HepG2 (cell line): ENCODE results near the gene DLL4. TPM values are rescaled to one million over a fixed set of nuclear protein-coding genes. Genes with fewer than 3 reads are reported as not detected.

Experiments used
- BCL6 ChIP-seq: IDR thresholded peaks from 2 replicates; pipeline ENCODE4 v1.6.1; 2016; ENCODE audit warnings: missing genetic modification reagents, missing compliant biosample characterization
- CHD4 ChIP-seq: fragments of 200-600 bp; sonication (generic); IDR thresholded peaks from 2 replicates; pipeline ENCODE4 v1.7.0; 2017; ENCODE audit warnings: mild to moderate bottlenecking, low read length, borderline replicate concordance
- FOXA1 ChIP-seq, 2 experiments: fragments of 450-650 bp in 1 of 2; sonication (generic) in 1 of 2; formaldehyde crosslinking in 1 of 2; IDR thresholded peaks; 2 replicates each; pipeline versions ENCODE4 v1.4.0 to v1.6.1; 2016 to 2020; ENCODE audit warnings: missing genetic modification reagents in 1 of 2
- FOXP1 ChIP-seq, 2 experiments: fragments of 450-650 bp in 1 of 2; IDR thresholded peaks; 2 replicates each; pipeline ENCODE4 v1.6.1; 2017 to 2018; ENCODE audit warnings: antibody characterized with exemption in 1 of 2
- GFI1 ChIP-seq: sonication (generic); formaldehyde crosslinking; IDR thresholded peaks from 2 replicates; pipeline ENCODE4 v1.5.0; 2020; ENCODE audit warnings: missing genetic modification reagents, mild to moderate bottlenecking, borderline replicate concordance
- HHEX ChIP-seq: IDR thresholded peaks from 2 replicates; pipeline ENCODE4 v1.6.1; 2016; ENCODE audit warnings: control low read depth
- MTF2 ChIP-seq: sonication (generic); formaldehyde crosslinking; IDR thresholded peaks from 2 replicates; pipeline ENCODE4 v1.5.0; 2020; ENCODE audit warnings: missing genetic modification reagents, borderline replicate concordance
- NCOA2 ChIP-seq: sonication (generic); formaldehyde crosslinking; IDR thresholded peaks from 2 replicates; pipeline ENCODE4 v1.8.0; 2022; ENCODE audit warnings: inconsistent platforms
- RERE ChIP-seq: IDR thresholded peaks from 2 replicates; pipeline ENCODE4 v1.6.1; 2016; ENCODE audit warnings: low read depth, missing genetic modification reagents, missing compliant biosample characterization
- SALL1 ChIP-seq: sonication (generic); formaldehyde crosslinking; IDR thresholded peaks from 2 replicates; pipeline ENCODE4 v1.8.0; 2022; ENCODE audit warnings: mild to moderate bottlenecking, missing genetic modification reagents
- SOX5 ChIP-seq: IDR thresholded peaks from 2 replicates; pipeline ENCODE4 v1.6.1; 2016; ENCODE audit warnings: borderline replicate concordance
- ZFP36 ChIP-seq: fragments of 150-350 bp; IDR thresholded peaks from 2 replicates; pipeline ENCODE4 v1.6.1; 2018; ENCODE audit warnings: borderline replicate concordance, low read length, low read depth; ENCODE audit not compliant: partially characterized antibody
- ZNF124 ChIP-seq: sonication (generic); formaldehyde crosslinking; IDR thresholded peaks from 2 replicates; pipeline ENCODE4 v1.4.0; 2020; ENCODE audit warnings: missing genetic modification reagents
- ZNF280D ChIP-seq: sonication (generic); formaldehyde crosslinking; IDR thresholded peaks from 2 replicates; pipeline ENCODE4 v1.5.1; 2020; ENCODE audit warnings: mild to moderate bottlenecking, missing genetic modification reagents
- ZNF609 ChIP-seq: sonication (generic); formaldehyde crosslinking; IDR thresholded peaks from 2 replicates; pipeline ENCODE4 v1.4.0; 2020; ENCODE audit warnings: mild to moderate bottlenecking, missing genetic modification reagents, borderline replicate concordance
- polyA plus RNA-seq, 8 experiments: library from polyadenylated mRNA; depleted of rRNA in 3 of 8; stranded (reverse) in 7 of 8; unstranded in 1 of 8; fragments of >200 nt; fragmentation: Illumina TruSeq in 4 of 8; extraction: Trizol in 4 of 8; gene quantifications; 2 replicates each; pipeline versions ENCODE4 v1.2.1 to v1.2.3, GENCODE V29; 2011 to 2016; ENCODE audit warnings: low read depth in 4 of 8, missing spikeins in 1 of 8, mixed read lengths in 1 of 8; ENCODE audit not compliant: insufficient read depth in 1 of 8
- total RNA-seq, 5 experiments: library from RNA; depleted of rRNA; stranded (reverse); fragments of >200 nt; fragmentation: Illumina TruSeq; extraction: Trizol; gene quantifications; 2 replicates each; pipeline ENCODE4 v1.2.3, GENCODE V29; 2016; ENCODE audit warnings: low read depth in 1 of 5

DLL4 gene
- total and polyA plus RNA-seq, 2 of the 13 experiments (the other 11 are each of a cell fraction or from before 2014, with no cell fraction given), result 0.20 to 0.25 TPM

GRCh38 chr15:40944510-40945296 lies 15.6 kb downstream of the DLL4 start (continued):
- TF ChIP-seq RERE (CRISPR knock-in tag) (peak; percentile 67; the same call in 1 of the 2 replicates), HHEX (CRISPR knock-in tag) (peak; percentile 96), FOXP1 (IDR thresholded peaks at IDR 0.05) (no peak), FOXP1 (CRISPR knock-in tag; IDR thresholded peaks at IDR 0.05) (peak; percentile 85), ZNF280D (CRISPR knock-in tag) (0 out of 2 replicates have a peak, but pooled peaks have one; percentile 37), ZNF124 (CRISPR knock-in tag) (no peak), FOXA1 (IDR thresholded peaks at IDR 0.05) (0 out of 2 replicates have a peak, but pooled peaks have one; percentile 29), FOXA1 (CRISPR knock-in tag; IDR thresholded peaks at IDR 0.05) (peak; percentile 71), MTF2 (CRISPR knock-in tag) (no peak), NCOA2 (0 out of 2 replicates have a peak, but pooled peaks have one; percentile 28), ZNF609 (CRISPR knock-in tag) (peak; percentile 80), ZFP36 (peak; percentile 73), SOX5 (CRISPR knock-in tag) (0 out of 2 replicates have a peak, but pooled peaks have one; percentile 24), SALL1 (CRISPR knock-in tag) (no peak), CHD4 (no peak), BCL6 (peak; percentile 80), GFI1 (0 out of 2 replicates have a peak, but pooled peaks have one; percentile 22)
